Mucosa of gallbladder (tissue), 1 donor: Measurements from ENCODE around the gene MC2R. TPM values are rescaled to one million over a fixed set of nuclear protein-coding genes. Genes with fewer than 3 reads are reported as not detected.

ENCODE experiments used
- DNase-seq: peaks from one replicate; pipeline ENCODE4 v3.0.0-alpha.2; 2020; ENCODE audit warnings: low spot score
- total RNA-seq: library from RNA; stranded (reverse); gene quantifications from one replicate; pipeline ENCODE4 v1.2.1, GENCODE V29; 2021
- donor health status: DM: no; HTN: no; CAD: no.

Gene MC2R
- total RNA-seq: not detected

- DNase-seq: no peak
These were observed at the start of gene MC2R for GRCh38 chr18:13915391-13915790. MC2R (minus strand) TSS chr18:13915536; CDS start chr18:13885518, 30,018 bp downstream.

GRCh38 chr18:13945811-13946210 is 30.5 kb upstream of the MC2R start:
- no peak for DNase-seq

GRCh38 chr18:13943338-13943737 is 28.0 kb upstream of the MC2R start:
- DNase-seq: no peak

- no peak for DNase-seq
These were observed 25.0 kb upstream of the MC2R start for GRCh38 chr18:13940326-13940725.

- no peak for DNase-seq
These were observed 19.3 kb upstream of the MC2R start for GRCh38 chr18:13934676-13935075.

GRCh38 chr18:13934058-13934457 is 18.7 kb upstream of the MC2R start:
- no peak for DNase-seq

GRCh38 chr18:13932285-13933025 is 17.1 kb upstream of the MC2R start:
- no peak for DNase-seq

GRCh38 chr18:13930964-13931363 is 15.6 kb upstream of the MC2R start:
- no peak for DNase-seq

- DNase-seq: no peak
These were observed 7.9 kb upstream of the MC2R start for GRCh38 chr18:13923221-13923620.

- no peak for DNase-seq
These were observed 3.6 kb upstream of the MC2R start for GRCh38 chr18:13918898-13919297.

- DNase-seq: no peak
These were observed 2.1 kb upstream of the MC2R start for GRCh38 chr18:13917401-13917800.

GRCh38 chr18:13916559-13916958 is 1.2 kb upstream of the MC2R start:
- no peak for DNase-seq

- DNase-seq: no peak
These were observed 677 bp upstream of the MC2R start for GRCh38 chr18:13915995-13916431.

GRCh38 chr18:13914756-13915155 is 580 bp downstream of the MC2R start:
- DNase-seq: no peak

GRCh38 chr18:13914170-13914569 is 1.2 kb downstream of the MC2R start:
- no peak for DNase-seq

- no peak for DNase-seq
These were observed 2.1 kb downstream of the MC2R start for GRCh38 chr18:13913205-13913604.

GRCh38 chr18:13912601-13913000 is 2.7 kb downstream of the MC2R start:
- DNase-seq: no peak

- no peak for DNase-seq
These were observed 4.3 kb downstream of the MC2R start for GRCh38 chr18:13910986-13911385.

- no peak for DNase-seq
These were observed 4.8 kb downstream of the MC2R start for GRCh38 chr18:13910501-13910900.

- DNase-seq: no peak
These were observed 6.0 kb downstream of the MC2R start for GRCh38 chr18:13909141-13909940.

- no peak for DNase-seq
These were observed 14.7 kb downstream of the MC2R start for GRCh38 chr18:13900633-13901032.

GRCh38 chr18:13895505-13896033 is 19.8 kb downstream of the MC2R start:
- DNase-seq: no peak

- DNase-seq: no peak
These were observed 20.8 kb downstream of the MC2R start for GRCh38 chr18:13894531-13894930.
